Activated T-helper 9 cell treated with anti-CD3 and anti-CD28 coated beads, Interleukin-2, amount 50 U/mL, for 16 hours (primary cell): Measurements from ENCODE around the gene HOXB6.
A peak's percentile ranks its signal among the peaks of the same experiment; 100 is the strongest.

Source experiments
- DNase-seq: peaks from one replicate; pipeline ENCODE4 v3.0.0-alpha.2; 2020; ENCODE audit warnings: low read depth

Gene HOXB6

GRCh38 chr17:48634493-48635208, 29.9 kb upstream of the HOXB6 start:
- no peak for DNase-seq

- no peak for DNase-seq
Measured at GRCh38 chr17:48633266-48633677, 28.5 kb upstream of the HOXB6 start.

GRCh38 chr17:48632579-48633265, 27.9 kb upstream of the HOXB6 start:
- DNase-seq: no peak

- no peak for DNase-seq
Measured at GRCh38 chr17:48631693-48632578, 27.1 kb upstream of the HOXB6 start.

GRCh38 chr17:48630925-48631692, 26.3 kb upstream of the HOXB6 start:
- DNase-seq: no peak

- DNase-seq: no peak
Measured at GRCh38 chr17:48630009-48630924, 25.5 kb upstream of the HOXB6 start.

GRCh38 chr17:48629411-48629759, 24.6 kb upstream of the HOXB6 start:
- no peak for DNase-seq

GRCh38 chr17:48628649-48629410, 24.0 kb upstream of the HOXB6 start:
- DNase-seq: no peak

- DNase-seq: no peak
Measured at GRCh38 chr17:48627623-48628521, 23.1 kb upstream of the HOXB6 start.

GRCh38 chr17:48627118-48627597, 22.4 kb upstream of the HOXB6 start:
- no peak for DNase-seq

- DNase-seq: peak; percentile 48
Measured at GRCh38 chr17:48626245-48627117, 21.7 kb upstream of the HOXB6 start, which contains the start of gene HOXB9. Gene HOXB9, minus strand, starts transcription at chr17:48626358. Its CDS starts 89 bp downstream, at chr17:48626269.

GRCh38 chr17:48625495-48626244, 20.9 kb upstream of the HOXB6 start:
- DNase-seq: no peak

- DNase-seq: no peak
Measured at GRCh38 chr17:48624544-48625494, 20.0 kb upstream of the HOXB6 start.

GRCh38 chr17:48624118-48624517, 19.3 kb upstream of the HOXB6 start:
- DNase-seq: no peak

- DNase-seq: no peak
Measured at GRCh38 chr17:48623583-48623982, 18.8 kb upstream of the HOXB6 start.

- DNase-seq: no peak
Measured at GRCh38 chr17:48622857-48623256, 18.1 kb upstream of the HOXB6 start.
